Body of pancreas (tissue), 4 donors: Measurements from ENCODE around the gene SPATA31E1. TPM values are rescaled to one million over a fixed set of nuclear protein-coding genes. Genes with fewer than 3 reads are reported as not detected.

Experiments
- ATAC-seq: fragments of 150-250 bp; one replicate; pipeline ENCODE4 v1.9.1; 2016
- DNase-seq, 4 donors: peaks; one replicate each; pipeline ENCODE4 v3.0.0-alpha.2; 2019
- H3K27ac ChIP-seq, 4 donors: fragments of 200-600 bp; sonication (generic); 1 replicate in 3 of 4; 2 replicates in 1 of 4; pipeline versions ENCODE4 v1.5.1 to v1.6.1; 2016 to 2019; ENCODE audit warnings: mild to moderate bottlenecking in 1 of 4, mixed read lengths in 1 of 4, moderate library complexity in 1 of 4
- H3K27me3 ChIP-seq, 2 donors: fragments of 200-600 bp; sonication (generic); one replicate each; pipeline ENCODE4 v1.6.0; 2016; ENCODE audit warnings: mild to moderate bottlenecking in 1 of 2
- H3K36me3 ChIP-seq, 2 donors: fragments of 200-600 bp; sonication (generic); replicated peaks in 1 of 2; 2 replicates each; pipeline ENCODE4 v1.5.1; 2016; ENCODE audit warnings: low read depth in 2 of 2; ENCODE audit not compliant: insufficient read depth in 1 of 2
- H3K4me1 ChIP-seq: fragments of 200-600 bp; sonication (generic); one replicate; pipeline ENCODE4 v1.6.0; 2016
- H3K4me3 ChIP-seq, 2 donors: fragments of 200-600 bp; sonication (generic); 1 replicate in 1 of 2; 2 replicates in 1 of 2; pipeline ENCODE4 v1.5.1; 2016 to 2019
- H3K9me3 ChIP-seq, 3 donors: fragments of 200-600 bp; sonication (generic); 1 replicate in 2 of 3; 2 replicates in 1 of 3; pipeline ENCODE4 v1.5.1; 2016
- POLR2A ChIP-seq, 3 donors: fragments of 450-650 bp; IDR thresholded peaks; one replicate each; pipeline ENCODE4 v1.6.1; 2016; ENCODE audit warnings: antibody characterized with exemption in 3 of 3, mild to moderate bottlenecking in 2 of 3
- WGBS, 2 donors: methylation state at CpG; one replicate each; pipeline ENCODE4 v1.1.5; 2017; 5-methylcytosine and 5-hydroxymethylcytosine counted together
- intact Hi-C: fragments of 100-400 bp; cut with DNase I; formaldehyde crosslinking; loops from one replicate; pipeline ENCODE4 v1.15.1; 2023
- total RNA-seq, 2 donors: library from RNA; depleted of rRNA; stranded (reverse); fragments of >200 nt; gene quantifications; one replicate each; pipeline ENCODE4 v1.1.0, GENCODE V29; 2016
- TF ChIP-seq, protein P1 (sequence below), 7 experiments: fragments of 450-650 bp in 4 of 7; fragments of 200-600 bp in 3 of 7; sonication (generic) in 3 of 7; IDR thresholded peaks; one replicate each; pipeline ENCODE4 v1.5.1; 2016 to 2019; ENCODE audit warnings: antibody characterized with exemption in 7 of 7

SPATA31E1 gene
- total RNA-seq, 2 donors from 2014 or later: not detected

DNA sequence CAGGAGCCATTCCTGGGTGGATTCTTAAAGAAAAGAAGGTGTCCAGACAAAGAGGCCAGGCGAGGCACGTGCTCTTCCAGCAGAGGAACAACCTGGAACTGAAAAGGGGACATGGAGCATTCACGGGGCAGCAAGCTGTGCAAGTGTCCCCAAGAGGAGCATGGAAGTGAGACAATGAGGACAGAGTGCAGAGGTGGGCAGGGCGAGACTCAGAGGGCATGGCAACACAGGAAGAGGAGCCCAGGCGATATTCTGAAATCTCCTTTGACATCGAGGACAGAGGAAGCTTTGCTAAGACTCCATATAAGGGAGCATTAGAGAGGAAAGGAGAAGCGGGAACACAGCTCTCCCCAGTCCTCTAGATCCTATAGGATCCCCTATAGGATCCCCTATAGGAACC is 29.4 kb upstream of the SPATA31E1 start:
- ATAC-seq (no peak), DNase-seq (no peak)
- H3K9me3 ChIP-seq: no peaks in the 10 kb centered on the region
- no peaks in the 10 kb centered on the region for H3K27me3 ChIP-seq
- no peaks in the 10 kb centered on the region for H3K36me3 ChIP-seq
- H3K4me3 ChIP-seq: no peak overlapping the region
- no peaks in the 10 kb centered on the region for H3K4me1 ChIP-seq
- intact Hi-C loops: no loop called here
- no peak overlapping the region for H3K27ac ChIP-seq
- WGBS, 2 donors: 84 to 85% methylated on average over 7 of the region's 7 CpGs
- TF ChIP-seq, protein P1, sequence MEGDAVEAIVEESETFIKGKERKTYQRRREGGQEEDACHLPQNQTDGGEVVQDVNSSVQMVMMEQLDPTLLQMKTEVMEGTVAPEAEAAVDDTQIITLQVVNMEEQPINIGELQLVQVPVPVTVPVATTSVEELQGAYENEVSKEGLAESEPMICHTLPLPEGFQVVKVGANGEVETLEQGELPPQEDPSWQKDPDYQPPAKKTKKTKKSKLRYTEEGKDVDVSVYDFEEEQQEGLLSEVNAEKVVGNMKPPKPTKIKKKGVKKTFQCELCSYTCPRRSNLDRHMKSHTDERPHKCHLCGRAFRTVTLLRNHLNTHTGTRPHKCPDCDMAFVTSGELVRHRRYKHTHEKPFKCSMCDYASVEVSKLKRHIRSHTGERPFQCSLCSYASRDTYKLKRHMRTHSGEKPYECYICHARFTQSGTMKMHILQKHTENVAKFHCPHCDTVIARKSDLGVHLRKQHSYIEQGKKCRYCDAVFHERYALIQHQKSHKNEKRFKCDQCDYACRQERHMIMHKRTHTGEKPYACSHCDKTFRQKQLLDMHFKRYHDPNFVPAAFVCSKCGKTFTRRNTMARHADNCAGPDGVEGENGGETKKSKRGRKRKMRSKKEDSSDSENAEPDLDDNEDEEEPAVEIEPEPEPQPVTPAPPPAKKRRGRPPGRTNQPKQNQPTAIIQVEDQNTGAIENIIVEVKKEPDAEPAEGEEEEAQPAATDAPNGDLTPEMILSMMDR (IDR thresholded peaks at IDR 0.05): no peak
- no peak for TF ChIP-seq POLR2A (IDR thresholded peaks at IDR 0.05)

DNA sequence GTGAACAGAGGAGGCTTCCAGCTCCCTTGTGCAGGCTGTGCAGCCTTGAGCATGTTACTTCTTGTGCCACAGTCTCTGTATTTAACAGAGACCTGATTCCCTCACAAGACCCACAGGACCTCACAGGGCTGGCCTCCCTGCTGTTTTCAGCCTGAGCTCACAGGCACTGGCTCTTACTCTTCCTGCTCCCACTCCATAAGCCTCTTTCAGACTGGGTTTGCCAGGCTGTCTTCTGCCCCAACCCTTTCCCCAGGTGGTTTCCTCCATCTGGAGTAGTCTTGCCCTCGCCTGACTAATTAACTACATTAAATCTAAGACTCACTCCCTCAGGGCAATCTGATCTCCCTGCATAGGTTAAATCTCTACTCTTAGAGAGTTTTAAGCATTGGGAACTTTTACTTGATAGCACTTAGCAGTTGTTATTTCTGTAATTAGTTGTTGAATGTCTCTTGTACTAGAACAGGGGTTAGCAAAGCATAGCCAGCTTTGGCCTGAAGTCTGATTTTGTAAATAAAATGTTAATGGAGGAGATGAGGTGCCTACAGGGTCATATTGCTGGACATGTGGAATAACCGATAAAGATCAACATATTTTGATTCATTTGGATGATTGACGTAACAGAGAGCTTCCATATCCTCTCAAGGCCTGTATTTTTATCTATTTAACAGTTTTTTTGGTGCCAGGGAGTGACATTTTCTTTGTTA is 28.6 kb upstream of the SPATA31E1 start:
- Histone ChIP-seq H3K27ac (no peak overlapping the region), H3K36me3 (no peaks in the 10 kb centered on the region), H3K4me3 (no peak overlapping the region), H3K9me3 (no peaks in the 10 kb centered on the region), H3K4me1 (no peaks in the 10 kb centered on the region), H3K27me3 (no peaks in the 10 kb centered on the region)
- intact Hi-C loops: no loop called here
- WGBS, 2 donors: 84% methylated on average over 3 of the region's 3 CpGs
- DNase-seq: no peak
- TF ChIP-seq, protein P1 (IDR thresholded peaks at IDR 0.05): no peak
- TF ChIP-seq POLR2A (IDR thresholded peaks at IDR 0.05): no peak
- no peak for ATAC-seq

DNA sequence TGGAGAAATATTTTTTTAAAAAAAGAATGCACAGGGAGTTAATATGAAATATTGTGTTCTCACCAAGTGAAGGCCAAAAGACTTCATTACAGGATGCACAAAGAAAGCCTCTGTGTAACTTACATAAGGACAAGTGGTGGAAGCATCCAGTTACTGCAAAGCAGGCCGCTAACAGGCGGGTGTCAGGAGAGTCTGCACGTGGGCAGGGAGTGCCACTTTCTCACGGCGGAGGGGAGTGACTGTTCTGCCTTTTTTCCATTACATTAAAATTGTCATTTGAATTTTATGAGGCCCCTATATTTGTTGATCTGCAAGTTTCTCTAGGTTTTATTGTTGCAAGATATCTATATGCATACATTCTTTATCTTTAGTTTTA is 28.1 kb upstream of the SPATA31E1 start:
- 66 to 80% methylated on average over 5 of the region's 5 CpGs for WGBS, 2 donors
- intact Hi-C loops: no loop called here
- Histone ChIP-seq H3K9me3 (no peaks in the 10 kb centered on the region), H3K27ac (no peak overlapping the region), H3K4me1 (no peaks in the 10 kb centered on the region), H3K4me3 (no peak overlapping the region), H3K27me3 (no peaks in the 10 kb centered on the region), H3K36me3 (no peaks in the 10 kb centered on the region)
- TF ChIP-seq POLR2A (IDR thresholded peaks at IDR 0.05): no peak
- TF ChIP-seq, protein P1 (IDR thresholded peaks at IDR 0.05): no peak
- no peak for DNase-seq
- no peak for ATAC-seq

DNA sequence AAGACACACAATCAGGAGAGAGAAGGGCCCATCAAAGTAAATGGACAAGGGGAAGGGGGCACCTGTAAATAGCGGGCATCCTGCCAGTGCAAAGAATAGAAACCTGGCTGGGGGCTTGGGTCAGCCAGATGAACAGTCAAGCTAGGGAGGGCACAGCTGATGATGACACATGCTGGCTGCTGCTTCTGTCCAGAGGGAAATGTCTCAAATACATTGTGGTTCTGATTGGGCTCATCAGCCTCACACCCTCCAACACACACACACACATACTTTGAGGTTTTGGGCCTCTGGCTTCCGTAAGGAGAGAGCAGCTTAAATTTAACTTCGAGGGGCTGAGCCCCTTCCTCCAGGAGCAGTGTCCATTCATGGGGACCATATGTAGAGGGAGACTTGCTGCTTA is 27.6 kb upstream of the SPATA31E1 start:
- Histone ChIP-seq H3K36me3 (no peaks in the 10 kb centered on the region), H3K4me1 (no peaks in the 10 kb centered on the region), H3K4me3 (no peak overlapping the region), H3K9me3 (no peaks in the 10 kb centered on the region), H3K27me3 (no peaks in the 10 kb centered on the region), H3K27ac (no peak overlapping the region)
- WGBS, 2 donors: 76 to 80% methylated on average over 3 of the region's 3 CpGs
- intact Hi-C loops: no loop called here
- no peak for ATAC-seq
- TF ChIP-seq, protein P1 (IDR thresholded peaks at IDR 0.05): no peak
- no peak for TF ChIP-seq POLR2A (IDR thresholded peaks at IDR 0.05)
- no peak for DNase-seq
